Sigmoid colon (tissue), 7 donors: Measurements from ENCODE around the gene MPZL1. TPM values are rescaled to one million over a fixed set of nuclear protein-coding genes. Genes with fewer than 3 reads are reported as not detected.

ENCODE experiments used
- DNase-seq: peaks from one replicate; pipeline ENCODE4 v3.0.0-alpha.2; 2019
- H3K27ac ChIP-seq, 4 donors: fragments of 200-600 bp; sonication (generic); one replicate each; pipeline ENCODE4 v1.5.1; 2016 to 2019; ENCODE audit warnings: mild to moderate bottlenecking in 1 of 4
- H3K27me3 ChIP-seq, 3 donors: fragments of 200-600 bp; sonication (generic); one replicate each; pipeline ENCODE4 v1.5.1; 2019; ENCODE audit warnings: mild to moderate bottlenecking in 1 of 3
- H3K36me3 ChIP-seq, 4 donors: fragments of 200-600 bp; sonication (generic); one replicate each; pipeline ENCODE4 v1.5.1; 2016 to 2019
- H3K4me1 ChIP-seq, 4 donors: fragments of 200-600 bp; sonication (generic); one replicate each; pipeline ENCODE4 v1.5.1; 2017 to 2019
- H3K4me3 ChIP-seq, 4 donors: fragments of 200-600 bp; sonication (generic); one replicate each; pipeline ENCODE4 v1.5.1; 2017 to 2019; ENCODE audit warnings: mild to moderate bottlenecking in 2 of 4, moderate library complexity in 1 of 4
- H3K9me3 ChIP-seq, 4 donors: fragments of 200-600 bp in 3 of 4; sonication (generic) in 3 of 4; one replicate each; pipeline versions ENCODE4 v1.5.1 to v1.6.1; 2013 to 2019
- EP300 ChIP-seq, 4 donors: sonication (generic); formaldehyde crosslinking; IDR thresholded peaks; one replicate each; pipeline ENCODE4 v1.6.1; 2017; ENCODE audit warnings: antibody characterized with exemption in 4 of 4
- POLR2A ChIP-seq, 2 donors: fragments of 450-650 bp; IDR thresholded peaks; one replicate each; pipeline ENCODE4 v1.6.1; 2016; ENCODE audit warnings: antibody characterized with exemption in 2 of 2, mild to moderate bottlenecking in 2 of 2, moderate library complexity in 2 of 2
- POLR2AphosphoS5 ChIP-seq, 4 donors: sonication (generic); formaldehyde crosslinking; IDR thresholded peaks; one replicate each; pipeline ENCODE4 v1.6.1; 2017; ENCODE audit warnings: antibody characterized with exemption in 4 of 4
- WGBS, 2 donors: extraction: QIAGEN DNeasy Blood & Tissue Kit; methylation state at CpG; one replicate each; pipeline ENCODE4 v1.1.7; 2013; 5-methylcytosine and 5-hydroxymethylcytosine counted together
- intact Hi-C: fragments of 100-400 bp; cut with DNase I; formaldehyde crosslinking; loops from one replicate; pipeline ENCODE4 v1.15.1; 2023
- polyA plus RNA-seq, 3 donors: library from polyadenylated mRNA; stranded (reverse); fragments of 200-250 nt; gene quantifications; one replicate each; pipeline ENCODE4 v1.2.3, GENCODE V29; 2013
- total RNA-seq, 4 donors: library from RNA; depleted of rRNA; stranded (reverse); fragments of >200 nt; gene quantifications; one replicate each; pipeline ENCODE4 v1.1.0, GENCODE V29; 2016
- TF ChIP-seq, protein P1 (sequence below), 4 experiments: fragments of 450-650 bp in 3 of 4; fragments of 200-600 bp in 1 of 4; IDR thresholded peaks; one replicate each; pipeline ENCODE4 v1.5.1; 2016 to 2019; ENCODE audit warnings: antibody characterized with exemption in 4 of 4, mild to moderate bottlenecking in 3 of 4, moderate library complexity in 2 of 4
- donor health status: healthy with polysubstance abuse.
- donor health status: Bipolar disorder and iron deficiency.
- donor health status: healthy.

The MPZL1 gene
- total and polyA plus RNA-seq, 7 donors: 8.8 to 69.5 (median 52.4) TPM

DNA sequence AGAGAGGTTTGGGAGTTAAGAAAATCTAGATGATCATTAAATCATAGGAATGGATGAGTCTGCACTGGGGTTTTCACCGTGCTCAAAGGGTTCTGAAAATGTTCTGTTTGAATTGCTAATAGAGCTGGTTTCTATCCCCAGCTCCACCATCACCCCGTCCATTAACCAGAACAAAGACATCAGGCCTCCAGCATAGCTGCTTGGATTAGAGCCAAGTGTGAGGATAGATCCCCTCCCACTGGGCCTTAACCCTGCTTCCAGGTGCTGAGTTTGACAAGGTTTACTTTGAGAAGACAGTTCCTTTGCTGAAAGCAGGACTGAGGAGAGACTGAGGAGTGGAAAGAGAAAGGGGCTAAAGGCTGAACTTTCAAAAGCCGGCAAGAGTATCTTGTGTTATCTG, 48.3 kb downstream of the MPZL1 start:
- H3K36me3 ChIP-seq: peaks cover 0 to 55% (median 2%) of the 10 kb centered on the region in 4 donors
- H3K27me3 ChIP-seq: no peaks in the 10 kb centered on the region
- H3K4me3 ChIP-seq: no peak overlapping the region
- H3K4me1 ChIP-seq: peaks cover 0 to 3% (median 0%) of the 10 kb centered on the region in 4 donors
- TF ChIP-seq POLR2AphosphoS5 (IDR thresholded peaks at IDR 0.05): no peak
- H3K9me3 ChIP-seq: no peaks in the 10 kb centered on the region
- intact Hi-C loops: no loop called here
- DNase-seq: no peak
- H3K27ac ChIP-seq: no peak overlapping the region
- WGBS, 2 donors: 92 to 95% methylated on average over 3 of the region's 3 CpGs

DNA sequence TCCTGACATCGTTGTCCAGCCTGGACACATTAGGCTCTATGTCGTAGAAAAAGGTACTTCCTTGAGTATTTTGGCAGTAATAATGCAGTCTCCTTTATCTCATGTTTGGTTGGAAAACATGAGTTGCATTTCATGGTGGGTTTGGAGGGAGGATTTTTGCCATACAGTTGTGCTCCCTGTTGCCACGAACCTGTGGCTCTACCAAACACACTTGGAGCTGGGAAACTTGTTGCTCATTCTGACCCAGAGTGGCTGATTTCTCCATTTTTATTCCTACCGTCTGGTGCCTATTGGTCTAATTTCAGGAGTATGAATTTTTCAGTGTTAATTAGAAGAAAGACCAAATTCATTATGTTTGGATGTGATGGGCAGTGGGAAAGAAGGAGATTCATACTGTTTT, 50.7 kb downstream of the MPZL1 start:
- no peaks in the 10 kb centered on the region for H3K9me3 ChIP-seq
- WGBS, 2 donors: 91 to 94% methylated on average over 4 of the region's 4 CpGs
- peaks cover 0 to 60% (median 2%) of the 10 kb centered on the region in 4 donors for H3K36me3 ChIP-seq
- DNase-seq: no peak
- H3K27me3 ChIP-seq: no peaks in the 10 kb centered on the region
- H3K4me1 ChIP-seq: peaks cover 0 to 3% (median 0%) of the 10 kb centered on the region in 4 donors
- H3K4me3 ChIP-seq: no peak overlapping the region
- TF ChIP-seq, protein P1, sequence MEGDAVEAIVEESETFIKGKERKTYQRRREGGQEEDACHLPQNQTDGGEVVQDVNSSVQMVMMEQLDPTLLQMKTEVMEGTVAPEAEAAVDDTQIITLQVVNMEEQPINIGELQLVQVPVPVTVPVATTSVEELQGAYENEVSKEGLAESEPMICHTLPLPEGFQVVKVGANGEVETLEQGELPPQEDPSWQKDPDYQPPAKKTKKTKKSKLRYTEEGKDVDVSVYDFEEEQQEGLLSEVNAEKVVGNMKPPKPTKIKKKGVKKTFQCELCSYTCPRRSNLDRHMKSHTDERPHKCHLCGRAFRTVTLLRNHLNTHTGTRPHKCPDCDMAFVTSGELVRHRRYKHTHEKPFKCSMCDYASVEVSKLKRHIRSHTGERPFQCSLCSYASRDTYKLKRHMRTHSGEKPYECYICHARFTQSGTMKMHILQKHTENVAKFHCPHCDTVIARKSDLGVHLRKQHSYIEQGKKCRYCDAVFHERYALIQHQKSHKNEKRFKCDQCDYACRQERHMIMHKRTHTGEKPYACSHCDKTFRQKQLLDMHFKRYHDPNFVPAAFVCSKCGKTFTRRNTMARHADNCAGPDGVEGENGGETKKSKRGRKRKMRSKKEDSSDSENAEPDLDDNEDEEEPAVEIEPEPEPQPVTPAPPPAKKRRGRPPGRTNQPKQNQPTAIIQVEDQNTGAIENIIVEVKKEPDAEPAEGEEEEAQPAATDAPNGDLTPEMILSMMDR (IDR thresholded peaks at IDR 0.05): no peak
- no peak for TF ChIP-seq POLR2AphosphoS5 (IDR thresholded peaks at IDR 0.05)
- no peak for TF ChIP-seq POLR2A (IDR thresholded peaks at IDR 0.05)
- no peak for TF ChIP-seq EP300 (IDR thresholded peaks at IDR 0.05)
- intact Hi-C loops: no loop called here
- H3K27ac ChIP-seq: no peak overlapping the region

DNA sequence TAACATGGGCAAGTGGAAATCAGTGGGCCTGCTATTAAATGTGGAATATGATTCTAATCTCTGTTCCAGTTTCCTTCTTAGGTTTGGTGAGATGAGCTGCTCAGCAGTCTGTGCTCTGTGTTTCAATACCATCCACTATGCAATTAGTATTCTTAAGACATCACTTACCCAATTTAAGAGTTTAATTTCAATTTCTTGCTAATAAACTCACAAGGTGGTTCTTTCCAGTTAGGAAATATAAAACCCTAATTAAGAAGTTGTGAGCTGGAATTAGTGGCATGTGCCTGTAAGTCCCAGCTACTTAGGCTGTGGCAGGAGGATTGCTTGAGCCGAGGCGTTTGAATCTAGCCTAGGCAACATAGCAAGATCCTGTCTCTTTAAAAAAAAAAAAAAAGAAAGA, 51.7 kb downstream of the MPZL1 start:
- DNase-seq: no peak
- H3K9me3 ChIP-seq: no peaks in the 10 kb centered on the region
- no peak overlapping the region for H3K4me3 ChIP-seq
- intact Hi-C loops: no loop called here
- H3K27ac ChIP-seq: no peak overlapping the region
- TF ChIP-seq EP300 (IDR thresholded peaks at IDR 0.05): no peak
- no peak for TF ChIP-seq POLR2A (IDR thresholded peaks at IDR 0.05)
- no peak for TF ChIP-seq POLR2AphosphoS5 (IDR thresholded peaks at IDR 0.05)
- TF ChIP-seq, protein P1 (IDR thresholded peaks at IDR 0.05): no peak
- WGBS, 2 donors: 91 to 94% methylated on average over 2 of the region's 2 CpGs
- peaks cover 0 to 62% (median 2%) of the 10 kb centered on the region in 4 donors for H3K36me3 ChIP-seq
- H3K27me3 ChIP-seq: no peaks in the 10 kb centered on the region
- H3K4me1 ChIP-seq: peaks cover 0 to 3% (median 0%) of the 10 kb centered on the region in 4 donors

DNA sequence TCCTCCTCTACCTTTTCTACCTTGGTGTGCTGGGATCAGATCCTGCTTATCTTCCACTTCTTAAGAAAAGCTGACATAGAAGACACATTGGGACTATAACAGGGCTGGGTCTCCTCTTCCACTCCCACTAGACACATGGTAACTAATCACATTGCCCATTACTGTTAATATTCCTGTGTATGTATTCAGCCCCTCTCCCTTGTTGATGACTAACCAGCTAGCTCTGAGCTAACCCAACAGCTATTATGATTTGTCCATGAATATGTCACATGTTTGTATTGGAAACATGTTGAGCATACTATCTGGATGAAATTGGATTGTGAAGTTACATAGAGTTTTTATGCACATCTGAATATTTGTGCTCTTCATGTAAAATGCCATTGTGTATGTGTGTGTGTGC, 52.9 kb downstream of the MPZL1 start:
- Histone ChIP-seq H3K27ac (no peak overlapping the region), H3K27me3 (no peaks in the 10 kb centered on the region), H3K4me1 (peaks cover 0 to 3% (median 0%) of the 10 kb centered on the region in 4 donors), H3K36me3 (peaks cover 0 to 57% (median 2%) of the 10 kb centered on the region in 4 donors), H3K9me3 (no peaks in the 10 kb centered on the region), H3K4me3 (no peak overlapping the region)
- no peak for TF ChIP-seq POLR2AphosphoS5 (IDR thresholded peaks at IDR 0.05)
- TF ChIP-seq, protein P1 (IDR thresholded peaks at IDR 0.05): no peak
- TF ChIP-seq POLR2A (IDR thresholded peaks at IDR 0.05): no peak
- TF ChIP-seq EP300 (IDR thresholded peaks at IDR 0.05): no peak
- intact Hi-C loops: no loop called here
- DNase-seq: no peak

DNA sequence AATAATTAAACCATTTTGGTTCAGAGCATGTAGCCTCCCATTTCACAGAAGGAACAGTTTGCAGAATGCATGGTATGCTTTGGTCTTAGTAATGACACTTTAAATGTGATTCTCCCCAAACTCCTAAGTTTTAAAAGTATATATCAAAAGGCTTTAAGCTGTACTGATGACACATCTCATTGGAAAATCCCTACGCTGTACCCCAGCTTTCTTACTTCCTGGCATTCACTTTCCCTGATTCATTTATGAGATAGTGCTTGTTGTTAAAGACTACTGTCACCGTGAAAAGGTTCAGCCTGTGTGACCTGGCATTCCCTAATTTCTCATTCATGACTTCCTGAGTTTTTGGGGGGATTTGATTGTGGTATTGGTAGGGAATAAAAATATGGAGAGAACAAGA, 53.4 kb downstream of the MPZL1 start:
- TF ChIP-seq EP300 (IDR thresholded peaks at IDR 0.05) (no peak), POLR2A (IDR thresholded peaks at IDR 0.05) (no peak), POLR2AphosphoS5 (IDR thresholded peaks at IDR 0.05) (no peak)
- TF ChIP-seq, protein P1 (IDR thresholded peaks at IDR 0.05): no peak
- intact Hi-C loops: no loop called here
- no peak overlapping the region for H3K27ac ChIP-seq
- no peaks in the 10 kb centered on the region for H3K27me3 ChIP-seq
- 68 to 86% methylated on average over 2 of the region's 2 CpGs for WGBS, 2 donors
- no peaks in the 10 kb centered on the region for H3K9me3 ChIP-seq
- peaks cover 0 to 3% (median 0%) of the 10 kb centered on the region in 4 donors for H3K4me1 ChIP-seq
- DNase-seq: no peak
- no peak overlapping the region for H3K4me3 ChIP-seq
- peaks cover 0 to 57% (median 2%) of the 10 kb centered on the region in 4 donors for H3K36me3 ChIP-seq
